Measurements from ENCODE around the gene CMIP.

The CMIP gene

GRCh38 chr16:81483064-81483969 lies 38.7 kb downstream of the CMIP start:
- no peak for TF ChIP-seq CTCF (IDR thresholded peaks at IDR 0.05)

- TF ChIP-seq CTCF (IDR thresholded peaks at IDR 0.05), result no peak
Observed at GRCh38 chr16:81483970-81484595, 39.5 kb downstream of the CMIP start.

GRCh38 chr16:81484908-81485624 lies 40.5 kb downstream of the CMIP start:
- TF ChIP-seq CTCF (IDR thresholded peaks at IDR 0.05), result no peak

- TF ChIP-seq CTCF (IDR thresholded peaks at IDR 0.05), result no peak
Observed at GRCh38 chr16:81485824-81486539, 41.4 kb downstream of the CMIP start.

GRCh38 chr16:81486540-81487061 lies 42.0 kb downstream of the CMIP start:
- no peak for TF ChIP-seq CTCF (IDR thresholded peaks at IDR 0.05)

GRCh38 chr16:81487301-81487720 lies 42.7 kb downstream of the CMIP start:
- TF ChIP-seq CTCF (IDR thresholded peaks at IDR 0.05), result no peak

Measured in LNCAP (cell line).